Mammary epithelial cell (primary cell): ENCODE results near the gene AUTS2.

Experiments
- EZH2 ChIP-seq: IDR thresholded peaks from 2 replicates; pipeline ENCODE4 v1.6.1; 2012; ENCODE audit warnings: low read length, inconsistent platforms, borderline replicate concordance
- TF ChIP-seq, protein P1 (sequence below), 2 donors: IDR thresholded peaks in 1 of 2; conservative IDR thresholded peaks in 1 of 2; 2 replicates each; pipeline ENCODE4 v1.5.1; 2011 to 2012; ENCODE audit warnings: inconsistent platforms in 2 of 2, low read length in 2 of 2, mild to moderate bottlenecking in 2 of 2, control low read depth in 1 of 2, low read depth in 1 of 2; ENCODE audit not compliant: insufficient read depth in 1 of 2; ENCODE audit errors: extremely low read depth in 1 of 2

DNA sequence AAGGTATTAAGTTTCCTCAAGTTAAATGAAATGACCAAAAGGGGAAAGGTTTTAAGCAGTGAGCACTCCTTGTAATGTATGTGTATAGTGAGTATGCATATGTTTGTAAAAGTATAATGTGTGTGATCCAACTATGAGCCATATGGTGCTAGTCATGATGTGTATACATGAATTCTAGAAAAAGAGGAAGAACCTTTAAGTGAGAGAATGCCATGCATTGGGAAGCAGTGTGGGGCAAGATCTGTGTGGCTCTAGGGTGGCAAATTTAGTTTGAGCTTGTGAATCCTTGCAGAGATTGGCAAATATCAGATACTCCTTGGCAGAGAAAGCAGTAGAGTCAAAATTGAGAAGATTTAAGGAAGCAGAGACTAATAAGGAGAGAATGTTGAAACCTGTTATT, 435.0 kb downstream of the AUTS2 start:
- TF ChIP-seq, protein P1, sequence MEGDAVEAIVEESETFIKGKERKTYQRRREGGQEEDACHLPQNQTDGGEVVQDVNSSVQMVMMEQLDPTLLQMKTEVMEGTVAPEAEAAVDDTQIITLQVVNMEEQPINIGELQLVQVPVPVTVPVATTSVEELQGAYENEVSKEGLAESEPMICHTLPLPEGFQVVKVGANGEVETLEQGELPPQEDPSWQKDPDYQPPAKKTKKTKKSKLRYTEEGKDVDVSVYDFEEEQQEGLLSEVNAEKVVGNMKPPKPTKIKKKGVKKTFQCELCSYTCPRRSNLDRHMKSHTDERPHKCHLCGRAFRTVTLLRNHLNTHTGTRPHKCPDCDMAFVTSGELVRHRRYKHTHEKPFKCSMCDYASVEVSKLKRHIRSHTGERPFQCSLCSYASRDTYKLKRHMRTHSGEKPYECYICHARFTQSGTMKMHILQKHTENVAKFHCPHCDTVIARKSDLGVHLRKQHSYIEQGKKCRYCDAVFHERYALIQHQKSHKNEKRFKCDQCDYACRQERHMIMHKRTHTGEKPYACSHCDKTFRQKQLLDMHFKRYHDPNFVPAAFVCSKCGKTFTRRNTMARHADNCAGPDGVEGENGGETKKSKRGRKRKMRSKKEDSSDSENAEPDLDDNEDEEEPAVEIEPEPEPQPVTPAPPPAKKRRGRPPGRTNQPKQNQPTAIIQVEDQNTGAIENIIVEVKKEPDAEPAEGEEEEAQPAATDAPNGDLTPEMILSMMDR (conservative IDR thresholded peaks at IDR 0.05 in 1 of 2, IDR thresholded peaks at IDR 0.05 in 1 of 2; ENCODE audit: extremely low read depth in 1 of 2, insufficient read depth in 1 of 2, low read depth in 1 of 2, low read length in 2 of 2): no peak
- no peak for TF ChIP-seq EZH2
